ENCODE measurements around the gene LIM2. TPM values are rescaled to one million over a fixed set of nuclear protein-coding genes. Genes with fewer than 3 reads are reported as not detected.
"Not testable (repeated sequence)": the region's sequence is repeated elsewhere in the genome, so short reads cannot be mapped to it uniquely, and the experiment has no call there.

The LIM2 gene
- total RNA-seq, 3 donors from 2014 or later (not counting 1 experiment from before 2014, with no cell fraction given): 5.9 to 10.3 (median 8.5) TPM

DNA sequence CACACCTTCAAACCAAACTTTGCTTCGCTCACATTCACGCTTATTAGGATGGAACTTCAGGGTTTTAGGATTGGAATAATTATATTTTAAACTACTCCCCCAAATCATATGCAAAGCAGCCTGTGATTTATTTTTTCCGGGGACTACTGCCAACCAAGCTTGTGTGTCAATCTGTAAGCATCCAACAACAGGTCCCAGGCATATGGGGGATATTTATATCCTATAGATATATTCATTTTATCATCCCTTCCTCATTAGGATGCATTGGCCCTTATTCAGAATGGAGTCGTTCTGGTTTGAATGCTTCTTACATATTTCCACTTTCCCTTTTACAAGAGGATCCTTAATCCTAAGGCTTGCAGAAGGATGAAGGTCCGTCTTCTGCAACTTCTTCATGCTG, 11.5 kb upstream of the LIM2 start:
- H3K4me1 Mint-ChIP-seq: peaks cover 48 to 62% of the 10 kb centered on the region in 2 donors
- Histone ChIP-seq H3K4me3 (ENCODE audit: low read length) (no peak overlapping the region), H3K36me3 (ENCODE audit: control insufficient read depth, insufficient read depth, low read length) (no peaks in the 10 kb centered on the region), H3K27me3 (ENCODE audit: control insufficient read depth, insufficient read depth, low read length) (no peaks in the 10 kb centered on the region), H3K9me3 (ENCODE audit: control insufficient read depth, insufficient read depth, low read length) (peaks cover 10% of the 10 kb centered on the region), H3K27ac (ENCODE audit: low read length) (no peak overlapping the region), H3K4me1 (ENCODE audit: control insufficient read depth, insufficient read depth, low read length) (peaks cover 23% of the 10 kb centered on the region)
- no peak overlapping the region for H3K27ac Mint-ChIP-seq
- WGBS (ENCODE audit: insufficient coverage): 100% methylated on average over 2 of the region's 5 CpGs
- TF ChIP-seq, protein P1, sequence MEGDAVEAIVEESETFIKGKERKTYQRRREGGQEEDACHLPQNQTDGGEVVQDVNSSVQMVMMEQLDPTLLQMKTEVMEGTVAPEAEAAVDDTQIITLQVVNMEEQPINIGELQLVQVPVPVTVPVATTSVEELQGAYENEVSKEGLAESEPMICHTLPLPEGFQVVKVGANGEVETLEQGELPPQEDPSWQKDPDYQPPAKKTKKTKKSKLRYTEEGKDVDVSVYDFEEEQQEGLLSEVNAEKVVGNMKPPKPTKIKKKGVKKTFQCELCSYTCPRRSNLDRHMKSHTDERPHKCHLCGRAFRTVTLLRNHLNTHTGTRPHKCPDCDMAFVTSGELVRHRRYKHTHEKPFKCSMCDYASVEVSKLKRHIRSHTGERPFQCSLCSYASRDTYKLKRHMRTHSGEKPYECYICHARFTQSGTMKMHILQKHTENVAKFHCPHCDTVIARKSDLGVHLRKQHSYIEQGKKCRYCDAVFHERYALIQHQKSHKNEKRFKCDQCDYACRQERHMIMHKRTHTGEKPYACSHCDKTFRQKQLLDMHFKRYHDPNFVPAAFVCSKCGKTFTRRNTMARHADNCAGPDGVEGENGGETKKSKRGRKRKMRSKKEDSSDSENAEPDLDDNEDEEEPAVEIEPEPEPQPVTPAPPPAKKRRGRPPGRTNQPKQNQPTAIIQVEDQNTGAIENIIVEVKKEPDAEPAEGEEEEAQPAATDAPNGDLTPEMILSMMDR (IDR thresholded peaks at IDR 0.05): no peak
- peaks cover 19% of the 10 kb centered on the region for H3K36me3 Mint-ChIP-seq
- no peaks in the 10 kb centered on the region for H3K27me3 Mint-ChIP-seq (ENCODE audit: low read depth in 2 of 2)
- DNase-seq: no peak
- no peak for ATAC-seq
- peaks cover 3 to 6% of the 10 kb centered on the region in 2 donors for H3K9me3 Mint-ChIP-seq
- intact Hi-C loops (cut with micrococcal nuclease): no loop called here
- no peak overlapping the region for H3K4me3 Mint-ChIP-seq

DNA sequence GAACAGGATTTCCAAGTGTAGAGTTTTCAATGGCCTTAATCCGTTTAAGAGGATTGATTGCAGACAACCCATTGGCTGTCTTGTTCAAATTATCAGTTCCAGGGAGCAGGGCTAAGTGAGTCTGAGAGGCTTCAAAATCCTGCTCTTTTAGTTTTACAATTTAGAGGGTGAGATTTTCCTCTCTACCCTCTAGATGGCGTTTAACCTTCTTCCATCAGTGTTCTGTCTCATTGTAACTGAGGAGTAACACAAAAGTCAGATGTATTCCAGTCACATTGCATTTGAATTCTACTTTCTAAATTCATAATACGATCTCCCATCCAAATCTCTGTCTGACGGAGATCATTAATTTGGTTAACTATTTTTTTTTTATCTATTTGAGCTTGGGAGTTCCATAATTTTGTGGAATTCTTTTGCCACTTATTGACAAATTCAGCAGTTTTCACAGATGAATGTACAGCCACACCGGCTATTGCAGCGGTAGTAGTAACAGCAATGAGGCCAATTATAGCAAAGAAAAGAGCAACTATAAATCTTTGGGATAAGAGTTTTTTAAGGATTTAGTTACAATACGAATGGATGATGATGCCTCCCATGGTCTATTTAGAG, 10.4 kb upstream of the LIM2 start:
- Histone ChIP-seq H3K4me3 (ENCODE audit: low read length) (no peak overlapping the region), H3K27ac (ENCODE audit: low read length) (no peak overlapping the region), H3K36me3 (ENCODE audit: control insufficient read depth, insufficient read depth, low read length) (no peaks in the 10 kb centered on the region), H3K27me3 (ENCODE audit: control insufficient read depth, insufficient read depth, low read length) (no peaks in the 10 kb centered on the region), H3K9me3 (ENCODE audit: control insufficient read depth, insufficient read depth, low read length) (peaks cover 10% of the 10 kb centered on the region), H3K4me1 (ENCODE audit: control insufficient read depth, insufficient read depth, low read length) (peaks cover 31% of the 10 kb centered on the region)
- intact Hi-C loops (cut with micrococcal nuclease): no loop called here
- DNase-seq: peak in 1 of 2 donors; percentile 54
- Mint-ChIP-seq H3K27ac (peak overlapping the region; percentile 42 to 70), H3K27me3 (ENCODE audit: low read depth in 2 of 2) (no peaks in the 10 kb centered on the region), H3K36me3 (peaks cover 16% of the 10 kb centered on the region), H3K9me3 (peaks cover 3 to 6% of the 10 kb centered on the region in 2 donors), H3K4me3 (no peak overlapping the region), H3K4me1 (peaks cover 54 to 61% of the 10 kb centered on the region in 2 donors)
- TF ChIP-seq, protein P1 (IDR thresholded peaks at IDR 0.05): peak; percentile 60
- 76% methylated on average over 4 of the region's 7 CpGs for WGBS (ENCODE audit: insufficient coverage)
- no peak for ATAC-seq

DNA sequence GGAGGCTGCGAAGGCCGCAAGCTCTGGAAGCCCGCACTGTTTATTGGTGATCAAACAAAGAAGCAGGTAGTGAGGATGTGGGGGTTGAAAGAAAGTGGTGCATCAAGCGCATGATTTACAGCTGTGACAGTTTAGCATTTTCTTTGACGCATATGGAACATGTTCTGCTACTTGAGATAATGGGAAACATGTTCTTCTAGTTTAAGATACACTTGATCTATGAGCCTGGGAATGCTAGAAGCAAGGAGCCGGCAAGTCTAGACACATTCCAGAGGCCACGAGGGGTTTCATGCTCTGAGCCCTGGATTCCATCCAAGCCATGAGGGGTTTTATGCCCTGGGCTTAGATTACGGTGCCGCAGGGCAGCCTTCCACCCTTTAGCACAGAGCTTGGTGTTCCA, 9.7 kb upstream of the LIM2 start:
- Mint-ChIP-seq H3K27ac (peak overlapping the region in 1 of 2 donors; percentile 42), H3K36me3 (peaks cover 10% of the 10 kb centered on the region), H3K4me1 (peaks cover 61 to 68% of the 10 kb centered on the region in 2 donors)
- H3K27me3 ChIP-seq (ENCODE audit: control insufficient read depth, insufficient read depth, low read length); ATAC-seq; DNase-seq; H3K36me3 ChIP-seq (ENCODE audit: control insufficient read depth, insufficient read depth, low read length); H3K27me3 Mint-ChIP-seq (ENCODE audit: low read depth in 2 of 2); H3K4me3 Mint-ChIP-seq; H3K9me3 Mint-ChIP-seq; H3K27ac ChIP-seq (ENCODE audit: low read length); H3K4me3 ChIP-seq (ENCODE audit: low read length); H3K9me3 ChIP-seq (ENCODE audit: control insufficient read depth, insufficient read depth, low read length); intact Hi-C loops (cut with micrococcal nuclease): not testable (repeated sequence)
- peaks cover 33% of the 10 kb centered on the region for H3K4me1 ChIP-seq (ENCODE audit: control insufficient read depth, insufficient read depth, low read length)
- 96% methylated on average over 9 of the region's 9 CpGs for WGBS (ENCODE audit: insufficient coverage)

DNA sequence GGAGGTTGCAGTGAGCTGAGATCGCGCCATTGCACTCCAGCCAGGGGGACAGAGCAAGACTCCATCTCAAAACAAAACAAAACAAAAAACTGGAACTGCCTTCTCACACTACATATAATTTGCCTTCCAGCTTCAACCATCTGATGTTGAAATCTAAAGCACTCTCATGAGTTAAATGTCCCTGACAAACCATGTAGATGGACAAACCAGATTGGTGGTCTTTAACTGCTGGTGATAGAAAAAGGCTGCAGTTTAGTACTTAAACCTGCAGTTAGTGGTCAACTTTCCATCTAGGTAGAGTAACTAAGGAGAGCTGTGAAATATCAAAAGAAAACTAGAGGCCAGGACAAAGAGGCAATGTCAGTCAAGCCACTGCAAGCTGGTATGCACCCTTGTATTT, 8.4 kb upstream of the LIM2 start:
- Histone ChIP-seq H3K27me3 (ENCODE audit: control insufficient read depth, insufficient read depth, low read length) (no peaks in the 10 kb centered on the region), H3K4me1 (ENCODE audit: control insufficient read depth, insufficient read depth, low read length) (peaks cover 45% of the 10 kb centered on the region), H3K9me3 (ENCODE audit: control insufficient read depth, insufficient read depth, low read length) (no peaks in the 10 kb centered on the region), H3K4me3 (ENCODE audit: low read length) (no peak overlapping the region), H3K27ac (ENCODE audit: low read length) (no peak overlapping the region), H3K36me3 (ENCODE audit: control insufficient read depth, insufficient read depth, low read length) (no peaks in the 10 kb centered on the region)
- intact Hi-C loops (cut with micrococcal nuclease): no loop called here
- 100% methylated on average over 2 of the region's 2 CpGs for WGBS (ENCODE audit: insufficient coverage)
- peak overlapping the region; percentile 96 to 97 for H3K27ac Mint-ChIP-seq
- ATAC-seq (no peak), DNase-seq (no peak)
- TF ChIP-seq, protein P1 (IDR thresholded peaks at IDR 0.05): no peak
- peaks cover 61 to 76% of the 10 kb centered on the region in 2 donors for H3K4me1 Mint-ChIP-seq
- H3K9me3 Mint-ChIP-seq: no peaks in the 10 kb centered on the region
- H3K27me3 Mint-ChIP-seq (ENCODE audit: low read depth in 2 of 2): no peaks in the 10 kb centered on the region
- no peaks in the 10 kb centered on the region for H3K36me3 Mint-ChIP-seq
- H3K4me3 Mint-ChIP-seq: peak overlapping the region; percentile 28

Measured in natural killer cell (primary cell).